GM23338 (cell line): Measurements from ENCODE around the gene GJC2.

Experiments
- CTCF ChIP-seq, 2 experiments: fragments of 200-600 bp in 1 of 2; sonication (generic) in 1 of 2; conservative IDR thresholded peaks; 2 replicates each; pipeline versions ENCODE4 v1.5.1 to v1.6.1; 2016 to 2017; ENCODE audit warnings: antibody characterized with exemption in 2 of 2, low read depth in 2 of 2, mild to moderate bottlenecking in 2 of 2, moderate library complexity in 1 of 2
- EZH2 ChIP-seq: fragments of 200-600 bp; sonication (generic); IDR thresholded peaks from one replicate; pipeline ENCODE4 v1.8.0; 2017; ENCODE audit warnings: antibody characterized with exemption, mild to moderate bottlenecking, low read depth; ENCODE audit not compliant: unreplicated experiment
- REST ChIP-seq: IDR thresholded peaks from one replicate; pipeline ENCODE4 v1.6.1; 2018; ENCODE audit warnings: antibody characterized with exemption; ENCODE audit not compliant: unreplicated experiment

- TF ChIP-seq EZH2 (no peak), REST (no peak), CTCF (conservative IDR thresholded peaks at IDR 0.05; ENCODE audit: low read depth in 2 of 2) (no peak)
Measured at GRCh38 chr1:228154670-228155571, 5.2 kb downstream of the GJC2 start.
